ENCODE results near the gene CEP135. TPM values are rescaled to one million over a fixed set of nuclear protein-coding genes. Genes with fewer than 3 reads are reported as not detected.

Gene CEP135
- 10.5 and 11.3 TPM in 2 replicates for total RNA-seq (2022)
- Bru-seq, nascent RNA, result percentile 65 among the genes with signal in this experiment
- percentile 68 among the genes with signal in this experiment for BruChase-seq, experiment 1, labeled RNA remaining after a 2-hour chase
- BruChase-seq, experiment 2, labeled RNA remaining after a 6-hour chase, result percentile 68 among the genes with signal in this experiment
- long read RNA-seq, full-length matches to known transcripts, result 2 of 8 reads
- long read RNA-seq, partial matches to known transcripts, result 2 of 8 reads
- long read RNA-seq, other reads (novel, unspliced or antisense), result 4 of 8 reads

GRCh38 chr4:55948726-55949481 lies at the start of gene CEP135:
CEP135 (plus strand) TSS chr4:55948945; CDS start chr4:55952131, 3,186 bp downstream.
- no peaks in the 10 kb centered on the region for H3K27me3 Mint-ChIP-seq (ENCODE audit: insufficient read depth, unreplicated experiment)
- Histone ChIP-seq H3K27me3 (replicated peaks; ENCODE audit: control insufficient read depth, insufficient read depth, low read length) (no peaks in the 10 kb centered on the region), H3K4me3 (ENCODE audit: low read depth, low read length) (peak within 1 kb of the TSS; percentile 85), H3K9me3 (no peaks in the 10 kb centered on the region), H3K4me1 (0 out of 2 replicates have a peak, but pooled peaks cover 10% of the 10 kb centered on the region), H3K36me3 (ENCODE audit: control insufficient read depth, insufficient read depth, low read length) (no peaks in the 10 kb centered on the region)
- DNase-seq, result peak; percentile 92 to 95
- TF ChIP-seq CTCF (IDR thresholded peaks at IDR 0.05; ENCODE audit: insufficient read depth in 1 of 2, low read depth in 1 of 2, low read length in 1 of 2, severe bottlenecking in 1 of 2, unreplicated experiment in 1 of 2), result peak; percentile 80 to 90
- H3K27ac Mint-ChIP-seq (ENCODE audit: unreplicated experiment), result peak within 1 kb of the TSS; percentile 93
- intact Hi-C loops (cut with micrococcal nuclease; ENCODE audit: unreplicated experiment), result loop anchor here (1.0 to 2.0 kb wide), 5 partner anchors 100 to 596 kb away; partner anchors contain the start of genes AASDH and PAICS
- H3K4me1 Mint-ChIP-seq (ENCODE audit: low read depth, unreplicated experiment), result peaks cover 16% of the 10 kb centered on the region
- peaks cover 6% of the 10 kb centered on the region for H3K36me3 Mint-ChIP-seq (ENCODE audit: insufficient read depth, unreplicated experiment)
- ChIA-PET CTCF (interaction anchor here (0.6 to 1.5 kb wide), 15 partner anchors 10 to 487 kb away, joined by 3 to 9 read pairs (median 3); partner anchors contain the start of genes AASDH, PAICS and PPAT), POLR2A (interaction anchor here (0.6 to 2.1 kb wide), 4 partner anchors 189 to 487 kb away, joined by 3 to 9 read pairs (median 6); partner anchors contain the start of genes AASDH, PAICS and PPAT)
- H3K4me3 Mint-ChIP-seq (ENCODE audit: unreplicated experiment), result peak within 1 kb of the TSS; percentile 90
- H3K9me3 Mint-ChIP-seq (ENCODE audit: unreplicated experiment), result no peaks in the 10 kb centered on the region
- no TSS peak for BruUV-seq (replicated peaks)

GRCh38 chr4:55902677-55903076 lies 46.1 kb upstream of the CEP135 start:
- no peaks in the 10 kb centered on the region for H3K27me3 Mint-ChIP-seq (ENCODE audit: insufficient read depth, unreplicated experiment)
- ChIA-PET POLR2A (interaction anchor here (0.6 kb wide), 1 partner anchor 127 kb away, joined by 4 read pairs; no protein-coding TSS in a partner anchor), CTCF (no interaction called here)
- no peak for TF ChIP-seq CTCF (IDR thresholded peaks at IDR 0.05; ENCODE audit: insufficient read depth in 1 of 2, low read depth in 1 of 2, low read length in 1 of 2, severe bottlenecking in 1 of 2, unreplicated experiment in 1 of 2)
- H3K4me3 Mint-ChIP-seq (ENCODE audit: unreplicated experiment), result no peak overlapping the region
- no peaks in the 10 kb centered on the region for H3K4me1 Mint-ChIP-seq (ENCODE audit: low read depth, unreplicated experiment)
- H3K36me3 ChIP-seq (ENCODE audit: control insufficient read depth, insufficient read depth, low read length), result no peaks in the 10 kb centered on the region
- H3K9me3 Mint-ChIP-seq (ENCODE audit: unreplicated experiment), result no peaks in the 10 kb centered on the region
- H3K4me1 ChIP-seq, result no peaks in the 10 kb centered on the region
- H3K9me3 ChIP-seq, result no peaks in the 10 kb centered on the region; the same call in 1 of the 2 replicates
- DNase-seq, result no peak
- no TSS peak for BruUV-seq (replicated peaks)
- no peaks in the 10 kb centered on the region for H3K27me3 ChIP-seq (replicated peaks; ENCODE audit: control insufficient read depth, insufficient read depth, low read length)
- H3K27ac Mint-ChIP-seq (ENCODE audit: unreplicated experiment), result no peak overlapping the region
- H3K4me3 ChIP-seq (ENCODE audit: low read depth, low read length), result no peak overlapping the region
- intact Hi-C loops (cut with micrococcal nuclease; ENCODE audit: unreplicated experiment), result no loop called here
- H3K36me3 Mint-ChIP-seq (ENCODE audit: insufficient read depth, unreplicated experiment), result peaks cover 8% of the 10 kb centered on the region

- no peak for DNase-seq
- ChIA-PET CTCF (no interaction called here), POLR2A (interaction anchor here (0.6 kb wide), 1 partner anchor 126 kb away, joined by 4 read pairs; no protein-coding TSS in a partner anchor)
- no peaks in the 10 kb centered on the region; the same call in 1 of the 2 replicates for H3K9me3 ChIP-seq
- no peak for TF ChIP-seq CTCF (IDR thresholded peaks at IDR 0.05; ENCODE audit: insufficient read depth in 1 of 2, low read depth in 1 of 2, low read length in 1 of 2, severe bottlenecking in 1 of 2, unreplicated experiment in 1 of 2)
- H3K9me3 Mint-ChIP-seq (ENCODE audit: unreplicated experiment), result no peaks in the 10 kb centered on the region
- H3K36me3 ChIP-seq (ENCODE audit: control insufficient read depth, insufficient read depth, low read length), result no peaks in the 10 kb centered on the region
- intact Hi-C loops (cut with micrococcal nuclease; ENCODE audit: unreplicated experiment), result no loop called here
- H3K4me1 ChIP-seq, result no peaks in the 10 kb centered on the region
- H3K27me3 ChIP-seq (replicated peaks; ENCODE audit: control insufficient read depth, insufficient read depth, low read length), result no peaks in the 10 kb centered on the region
- no peaks in the 10 kb centered on the region for H3K27me3 Mint-ChIP-seq (ENCODE audit: insufficient read depth, unreplicated experiment)
- no peak overlapping the region for H3K4me3 Mint-ChIP-seq (ENCODE audit: unreplicated experiment)
- no TSS peak for BruUV-seq (replicated peaks)
- no peak overlapping the region for H3K27ac Mint-ChIP-seq (ENCODE audit: unreplicated experiment)
- peaks cover 5% of the 10 kb centered on the region for H3K36me3 Mint-ChIP-seq (ENCODE audit: insufficient read depth, unreplicated experiment)
- H3K4me1 Mint-ChIP-seq (ENCODE audit: low read depth, unreplicated experiment), result no peaks in the 10 kb centered on the region
- no peak overlapping the region for H3K4me3 ChIP-seq (ENCODE audit: low read depth, low read length)
Observed at GRCh38 chr4:55903577-55903976, 45.2 kb upstream of the CEP135 start.

Data from Caco-2 (cell line).